Psoas muscle (tissue), 8 donors: ENCODE data around the gene TBC1D22A. TPM values are rescaled to one million over a fixed set of nuclear protein-coding genes. Genes with fewer than 3 reads are reported as not detected.

Experiments
- ATAC-seq, 4 donors: fragments of 200-7000 bp; cut with Tn5 transposase; one replicate each; pipeline ENCODE4 v1.9.1; 2020; ENCODE audit warnings: moderate library complexity in 3 of 4, mild to moderate bottlenecking in 2 of 4
- DNase-seq, 2 donors: peaks; one replicate each; pipeline ENCODE4 v3.0.0-alpha.2; 2020
- H3K27ac ChIP-seq: fragments of 200-600 bp; one replicate; pipeline ENCODE4 v1.8.0; 2022
- H3K27me3 ChIP-seq, 3 donors: fragments of 200-600 bp in 1 of 3; one replicate each; pipeline versions ENCODE4 v1.6.1 to v1.8.0; 2013 to 2022; ENCODE audit warnings: low read length in 2 of 3, mild to moderate bottlenecking in 2 of 3, moderate library complexity in 1 of 3; ENCODE audit not compliant: insufficient read depth in 3 of 3
- H3K36me3 ChIP-seq, 2 donors: fragments of 200-600 bp in 1 of 2; one replicate each; pipeline versions ENCODE4 v1.6.1 to v1.8.0; 2013 to 2022; ENCODE audit warnings: low read depth in 1 of 2, mild to moderate bottlenecking in 1 of 2, moderate library complexity in 1 of 2; ENCODE audit not compliant: insufficient read depth in 1 of 2
- H3K4me1 ChIP-seq: fragments of 200-600 bp; one replicate; pipeline ENCODE4 v1.8.0; 2022
- H3K4me3 ChIP-seq: fragments of 200-600 bp; one replicate; pipeline ENCODE4 v1.8.0; 2022; ENCODE audit warnings: mild to moderate bottlenecking
- H3K9me3 ChIP-seq: fragments of 200-600 bp; one replicate; pipeline ENCODE4 v1.8.0; 2022
- CTCF ChIP-seq: fragments of 200-600 bp; IDR thresholded peaks from one replicate; pipeline ENCODE4 v1.8.0; 2022; ENCODE audit warnings: antibody characterized with exemption
- WGBS, 3 donors: extraction: QIAGEN DNeasy Blood & Tissue Kit; methylation state at CpG; one replicate each; pipeline versions ENCODE4 v1.1.6 to v1.1.7; 2013; 5-methylcytosine and 5-hydroxymethylcytosine counted together
- intact Hi-C, 2 donors: fragments of 100-400 bp; cut with DNase I; formaldehyde crosslinking; loops; one replicate each; pipeline versions ENCODE4 v1.11.0 to v1.14.2; 2022
- polyA plus RNA-seq, 3 donors: library from polyadenylated mRNA; stranded (reverse); fragments of 200-250 nt; gene quantifications; one replicate each; pipeline ENCODE4 v1.2.3, GENCODE V29; 2013
- total RNA-seq, 4 donors: library from RNA; stranded (reverse); fragmentation: NEBNext Ultra II Directional in 2 of 4; extraction: Animal tissue kit (Norgen Biotek cat#: 25700) in 2 of 4; gene quantifications; one replicate each; pipeline versions ENCODE4 v1.2.1 to v1.2.4, GENCODE V29; 2021 to 2023
- donor health status: healthy with polysubstance abuse.
- donor health status: DM: no; HTN: no; CAD: no; lungs with moderate emphysema.
- donor health status: Bipolar disorder and iron deficiency.
- donor health status: healthy.
- donor health status: DM: yes; HTN: yes; CAD: no.
- donor health status: DM: no; HTN: no; CAD: no.
- donor health status: DM: no; HTN: no; CAD: no.
- donor health status: DM: yes; HTN: yes; CAD: no.

TBC1D22A gene
- total and polyA plus RNA-seq, 7 donors: 11.7 to 25.0 (median 18.9) TPM

GRCh38 chr22:46806794-46807193 lies 44.3 kb downstream of the TBC1D22A start:
- peaks cover 0 to 5% of the 10 kb centered on the region in 2 donors for H3K36me3 ChIP-seq
- no peak for DNase-seq
- TF ChIP-seq CTCF: no peak
- H3K4me3 ChIP-seq: no peak overlapping the region
- H3K27ac ChIP-seq: no peak overlapping the region
- intact Hi-C loops: no loop called here
- peaks cover 3% of the 10 kb centered on the region for H3K4me1 ChIP-seq
- no peaks in the 10 kb centered on the region for H3K27me3 ChIP-seq
- WGBS, 3 donors: 84 to 88% (median 87%) methylated on average over 7 of the region's 7 CpGs
- no peak for ATAC-seq
- H3K9me3 ChIP-seq: no peaks in the 10 kb centered on the region

GRCh38 chr22:46807458-46807857 lies 45.0 kb downstream of the TBC1D22A start:
- intact Hi-C loops: no loop called here
- Histone ChIP-seq H3K27ac (no peak overlapping the region), H3K9me3 (no peaks in the 10 kb centered on the region), H3K36me3 (no peaks in the 10 kb centered on the region), H3K4me1 (peaks cover 3% of the 10 kb centered on the region), H3K4me3 (no peak overlapping the region), H3K27me3 (no peaks in the 10 kb centered on the region)
- WGBS, 3 donors: 94 to 96% (median 95%) methylated on average over 6 of the region's 6 CpGs
- no peak for ATAC-seq
- no peak for DNase-seq
- no peak for TF ChIP-seq CTCF

GRCh38 chr22:46809153-46809885 lies 46.9 kb downstream of the TBC1D22A start:
- WGBS, 3 donors: 95 to 97% (median 96%) methylated on average over 17 of the region's 17 CpGs
- H3K27me3 ChIP-seq: no peaks in the 10 kb centered on the region
- no peaks in the 10 kb centered on the region for H3K4me1 ChIP-seq
- ATAC-seq: no peak
- intact Hi-C loops: no loop called here
- H3K36me3 ChIP-seq: no peaks in the 10 kb centered on the region
- DNase-seq: no peak
- H3K27ac ChIP-seq: no peak overlapping the region
- H3K9me3 ChIP-seq: no peaks in the 10 kb centered on the region
- H3K4me3 ChIP-seq: no peak overlapping the region
- no peak for TF ChIP-seq CTCF

GRCh38 chr22:46810856-46811786 lies 48.7 kb downstream of the TBC1D22A start:
- Histone ChIP-seq H3K27ac (no peak overlapping the region), H3K4me1 (no peaks in the 10 kb centered on the region), H3K4me3 (no peak overlapping the region), H3K27me3 (no peaks in the 10 kb centered on the region), H3K36me3 (no peaks in the 10 kb centered on the region), H3K9me3 (no peaks in the 10 kb centered on the region)
- intact Hi-C loops: no loop called here
- no peak for DNase-seq
- no peak for ATAC-seq
- WGBS, 3 donors: 91 to 95% (median 94%) methylated on average over 21 of the region's 21 CpGs
- TF ChIP-seq CTCF: no peak
